Hepatocyte (in vitro differentiated cells): ENCODE measurements around the gene IL1RAPL1.

Source experiments
- CTCF ChIP-seq: fragments of 200-600 bp; sonication (generic); IDR thresholded peaks from 2 replicates; pipeline ENCODE4 v1.5.1; 2016; ENCODE audit warnings: antibody characterized with exemption, mild to moderate bottlenecking; ENCODE audit not compliant: poor library complexity
- EZH2 ChIP-seq: fragments of 200-600 bp; sonication (generic); IDR thresholded peaks from 2 replicates; pipeline ENCODE4 v1.6.1; 2016; ENCODE audit warnings: antibody characterized with exemption, mild to moderate bottlenecking, borderline replicate concordance

GRCh38 chrX:29890004-29890403 lies 1302.8 kb downstream of the IL1RAPL1 start:
- no peak for TF ChIP-seq EZH2
- TF ChIP-seq CTCF: no peak
